ENCODE data around the gene RNU1-4.
"Not testable (repeated sequence)": the region's sequence is repeated elsewhere in the genome, so short reads cannot be mapped to it uniquely, and the experiment has no call there.

RNU1-4 gene

DNA sequence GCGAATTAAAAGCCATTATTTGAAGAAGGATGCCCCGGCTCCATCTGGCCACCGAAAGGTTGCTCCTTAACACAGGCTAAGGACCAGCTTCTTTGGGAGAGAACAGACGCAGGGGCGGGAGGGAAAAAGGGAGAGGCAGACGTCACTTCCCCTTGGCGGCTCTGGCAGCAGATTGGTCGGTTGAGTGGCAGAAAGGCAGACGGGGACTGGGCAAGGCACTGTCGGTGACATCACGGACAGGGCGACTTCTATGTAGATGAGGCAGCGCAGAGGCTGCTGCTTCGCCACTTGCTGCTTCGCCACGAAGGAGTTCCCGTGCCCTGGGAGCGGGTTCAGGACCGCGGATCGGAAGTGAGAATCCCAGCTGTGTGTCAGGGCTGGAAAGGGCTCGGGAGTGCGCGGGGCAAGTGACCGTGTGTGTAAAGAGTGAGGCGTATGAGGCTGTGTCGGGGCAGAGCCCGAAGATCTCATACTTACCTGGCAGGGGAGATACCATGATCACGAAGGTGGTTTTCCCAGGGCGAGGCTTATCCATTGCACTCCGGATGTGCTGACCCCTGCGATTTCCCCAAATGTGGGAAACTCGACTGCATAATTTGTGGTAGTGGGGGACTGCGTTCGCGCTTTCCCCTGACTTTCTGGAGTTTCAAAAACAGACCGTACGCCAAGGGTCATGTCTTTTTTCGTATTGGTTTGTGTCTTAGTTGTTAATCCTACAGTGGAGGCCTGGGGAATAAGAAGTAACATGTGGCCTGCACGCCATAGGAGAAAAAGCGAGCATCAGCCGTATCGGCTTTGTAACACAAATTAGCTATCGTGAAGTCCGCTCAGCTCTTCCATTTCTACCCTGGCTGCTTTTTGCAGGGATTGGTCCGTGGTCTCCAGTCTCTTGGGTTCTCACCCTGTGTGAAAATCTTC is at the start of gene RNU1-4:
Gene RNU1-4, plus strand, starts transcription at position 470 of the 918 bp plus-strand sequence.
- FAIRE-seq; DNase-seq (ENCODE audit: insufficient read length, low spot score): not testable (repeated sequence)

DNA sequence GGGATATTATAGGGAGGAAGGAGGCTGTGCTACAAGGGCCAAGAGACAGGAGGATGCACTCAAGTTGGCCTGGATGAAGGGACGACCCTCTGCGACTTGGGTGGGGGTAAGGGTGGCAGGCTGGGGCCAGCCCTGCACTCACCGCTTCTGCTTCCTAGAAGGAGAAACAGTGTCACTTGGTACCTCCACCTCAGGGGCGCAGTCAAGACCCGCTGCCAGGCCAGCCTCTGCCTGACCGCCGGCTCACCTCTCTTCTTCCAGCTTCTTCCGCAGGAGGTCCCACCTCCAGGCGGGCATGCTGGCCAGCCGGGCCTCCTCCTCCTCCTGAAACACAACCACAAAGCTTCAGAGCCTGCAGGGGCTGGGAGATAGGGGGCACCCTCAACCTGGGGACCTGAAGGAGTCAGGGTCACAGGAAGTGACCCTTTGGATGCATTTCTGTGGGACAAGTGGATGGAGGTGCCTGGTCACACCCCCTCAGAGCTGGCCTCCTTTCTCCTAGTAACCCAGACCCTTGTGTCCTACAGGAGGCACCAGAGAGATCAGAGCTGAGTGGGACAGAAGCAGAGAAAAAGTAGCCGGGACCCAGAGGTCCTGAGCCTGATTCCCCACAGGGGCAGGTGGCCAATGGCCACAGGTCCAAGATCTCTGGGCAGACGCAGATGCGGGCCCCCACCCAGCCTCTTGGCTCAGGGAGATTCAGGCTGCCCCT is 49.2 kb upstream of the RNU1-4 start:
- not testable (repeated sequence) for DNase-seq (ENCODE audit: insufficient read length, low spot score); FAIRE-seq

DNA sequence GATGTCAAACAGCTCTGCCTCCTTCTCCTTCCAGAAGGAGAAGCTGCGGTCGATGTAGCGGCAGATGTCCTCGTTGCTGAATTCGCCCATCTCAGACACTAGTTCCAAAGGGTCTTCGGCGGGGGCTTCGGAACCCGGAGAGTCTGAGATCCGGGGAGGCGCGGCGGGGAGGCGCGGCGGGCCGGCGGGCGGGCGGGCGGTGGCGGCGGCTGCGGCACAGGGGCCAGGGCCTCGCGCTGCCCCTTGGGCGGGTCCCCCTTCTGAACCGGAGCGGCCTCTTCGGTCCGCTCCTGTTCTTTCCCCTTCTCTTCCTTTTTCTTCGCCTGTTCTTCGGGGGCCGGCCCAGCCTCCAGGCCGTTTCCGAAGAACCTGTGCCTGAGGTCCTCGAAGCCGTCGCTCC is 48.0 kb upstream of the RNU1-4 start:
- not testable (repeated sequence) for DNase-seq (ENCODE audit: insufficient read length, low spot score); FAIRE-seq

DNA sequence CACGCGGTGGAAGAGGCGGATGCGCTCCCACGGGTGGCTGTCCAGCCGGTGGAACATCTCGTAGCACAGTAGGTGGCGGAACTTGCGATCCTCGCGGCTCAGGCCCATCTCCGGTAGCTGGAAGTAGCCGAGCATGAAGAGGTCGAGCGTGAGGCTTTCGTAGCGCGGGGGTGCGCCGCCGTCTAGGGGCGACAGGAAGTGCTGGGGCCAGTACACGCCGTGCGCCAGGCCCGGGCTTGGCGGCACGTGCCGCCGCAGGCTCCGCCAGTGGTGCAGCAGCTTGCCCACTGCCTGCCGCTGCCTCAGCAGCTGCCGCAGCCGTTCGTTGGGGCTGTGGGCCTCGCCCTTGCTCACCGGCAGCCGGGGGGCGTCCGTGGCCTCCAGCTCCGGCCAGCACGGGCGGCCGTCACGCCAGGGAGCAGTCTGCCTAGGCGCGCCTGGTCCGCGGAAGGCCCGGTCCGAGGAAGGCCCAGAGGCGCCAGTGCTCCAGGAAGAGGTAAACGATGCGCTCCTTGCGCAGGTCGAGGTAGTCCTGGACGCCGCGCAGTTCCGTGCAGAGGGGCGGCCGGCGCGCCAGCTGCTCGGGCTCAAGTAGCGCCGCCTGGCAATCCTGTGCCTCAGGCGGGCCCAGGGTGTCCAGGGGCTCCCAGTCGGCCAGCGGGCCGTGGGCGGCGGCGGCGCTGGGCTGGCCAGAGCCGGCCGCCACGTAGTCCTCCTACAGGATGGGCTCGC is 47.4 kb upstream of the RNU1-4 start:
- FAIRE-seq; DNase-seq (ENCODE audit: insufficient read length, low spot score): not testable (repeated sequence)

- peak; percentile 44 for FAIRE-seq
- DNase-seq (ENCODE audit: insufficient read length, low spot score): not testable (repeated sequence)
These were observed 46.6 kb upstream of the RNU1-4 start for GRCh38 chr1:16693449-16694307.

- FAIRE-seq; DNase-seq (ENCODE audit: insufficient read length, low spot score): not testable (repeated sequence)
These were observed 46.0 kb upstream of the RNU1-4 start for GRCh38 chr1:16694308-16694702.

- not testable (repeated sequence) for FAIRE-seq; DNase-seq (ENCODE audit: insufficient read length, low spot score)
These were observed 43.7 kb upstream of the RNU1-4 start for GRCh38 chr1:16696507-16697150.

DNA sequence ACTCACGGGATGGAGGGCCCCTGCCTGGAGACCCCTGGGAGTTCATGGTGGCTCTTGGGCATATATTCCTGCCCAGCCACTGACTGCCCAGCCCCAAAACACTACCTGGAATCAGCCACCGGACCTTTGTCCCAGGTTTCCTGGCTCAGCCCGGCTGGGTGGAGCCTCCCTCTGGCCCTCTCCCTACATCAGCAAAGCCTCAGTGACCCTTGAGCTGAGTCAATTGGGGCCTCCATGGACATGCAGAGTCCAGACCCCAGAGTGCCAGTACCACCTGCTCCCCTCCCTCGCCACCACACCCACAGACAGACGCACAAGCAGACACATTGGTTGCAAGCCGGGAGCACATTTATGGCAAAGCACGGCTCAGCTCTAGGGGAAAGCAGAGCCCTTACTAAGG is 43.2 kb upstream of the RNU1-4 start:
- not testable (repeated sequence) for FAIRE-seq; DNase-seq (ENCODE audit: insufficient read length, low spot score)

DNA sequence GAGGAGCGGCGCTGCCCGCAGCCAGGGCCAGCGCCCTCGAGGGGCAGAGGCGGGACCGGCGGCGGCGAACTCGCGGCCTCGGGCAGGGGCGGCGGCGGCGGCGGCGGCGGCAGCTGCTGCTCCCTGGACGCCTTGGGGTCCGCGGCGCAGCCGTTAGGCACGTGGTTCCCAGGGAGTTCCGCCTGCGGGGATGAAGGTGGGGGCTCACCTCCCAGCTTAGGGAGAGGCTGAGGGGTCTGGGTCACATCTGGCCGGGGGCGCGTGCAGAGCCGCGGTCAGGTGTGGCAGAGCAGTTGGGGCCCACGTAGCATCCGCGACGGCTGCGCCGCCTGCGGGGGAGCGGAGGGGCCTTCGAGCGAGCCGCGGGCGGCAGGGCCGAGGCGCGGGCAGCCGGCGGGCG is 40.9 kb upstream of the RNU1-4 start:
- FAIRE-seq; DNase-seq (ENCODE audit: insufficient read length, low spot score): not testable (repeated sequence)

GRCh38 chr1:16700138-16700895 is 40.0 kb upstream of the RNU1-4 start:
- FAIRE-seq: not testable (repeated sequence)

GRCh38 chr1:16701189-16701588 is 39.1 kb upstream of the RNU1-4 start:
- FAIRE-seq: not testable (repeated sequence)

More at GRCh38 chr1:16700138-16700895, 40.0 kb upstream of the RNU1-4 start:
- not testable (repeated sequence) for DNase-seq (ENCODE audit: insufficient read length, low spot score)

DNA sequence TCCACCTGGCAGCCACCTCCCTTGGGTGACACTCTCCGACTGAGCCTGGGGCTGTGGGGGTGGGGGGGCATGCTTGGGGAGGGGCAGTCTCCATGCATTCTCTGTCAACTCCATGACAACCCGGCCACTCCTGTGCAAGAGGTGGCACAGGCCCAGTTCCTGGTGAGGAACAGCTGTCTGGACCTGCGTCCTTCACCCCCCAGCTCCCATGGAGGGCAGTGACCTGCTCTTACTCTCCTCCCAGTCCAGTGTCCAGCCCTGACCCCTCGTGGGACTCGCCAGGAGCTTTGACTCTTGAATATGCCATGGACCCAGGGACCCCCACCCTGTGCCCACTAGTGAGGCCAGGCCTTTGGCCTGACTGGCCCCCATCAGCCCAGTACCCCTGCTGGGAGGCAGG is 38.0 kb upstream of the RNU1-4 start:
- DNase-seq (ENCODE audit: insufficient read length, low spot score); FAIRE-seq: not testable (repeated sequence)

More at GRCh38 chr1:16701189-16701588, 39.1 kb upstream of the RNU1-4 start:
- not testable (repeated sequence) for DNase-seq (ENCODE audit: insufficient read length, low spot score)

GRCh38 chr1:16703141-16703540 is 37.2 kb upstream of the RNU1-4 start:
- FAIRE-seq: peak; percentile 98

DNA sequence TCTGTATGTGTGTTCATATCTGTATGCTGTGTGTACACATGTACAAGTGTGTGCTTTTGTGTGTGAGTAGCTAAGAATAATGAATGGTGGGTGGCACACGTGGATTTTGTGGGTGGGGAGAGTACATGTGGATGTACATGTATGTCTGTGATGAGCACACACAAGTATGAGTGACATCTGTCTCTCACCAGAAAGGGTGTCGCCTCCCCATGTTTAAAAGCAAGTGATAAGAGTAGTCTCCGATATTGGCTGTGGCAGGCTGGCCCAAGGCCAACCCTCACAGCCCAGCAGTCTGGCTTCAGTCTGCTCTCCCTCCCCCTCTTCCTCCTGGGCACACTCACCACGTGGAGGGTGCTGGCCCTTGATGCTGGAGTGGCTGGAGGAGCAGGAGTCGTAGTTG is 36.7 kb upstream of the RNU1-4 start:
- DNase-seq (ENCODE audit: insufficient read length, low spot score): not testable (repeated sequence)
- peak; percentile 13 for FAIRE-seq

More at GRCh38 chr1:16703141-16703540, 37.2 kb upstream of the RNU1-4 start:
- not testable (repeated sequence) for DNase-seq (ENCODE audit: insufficient read length, low spot score)

DNA sequence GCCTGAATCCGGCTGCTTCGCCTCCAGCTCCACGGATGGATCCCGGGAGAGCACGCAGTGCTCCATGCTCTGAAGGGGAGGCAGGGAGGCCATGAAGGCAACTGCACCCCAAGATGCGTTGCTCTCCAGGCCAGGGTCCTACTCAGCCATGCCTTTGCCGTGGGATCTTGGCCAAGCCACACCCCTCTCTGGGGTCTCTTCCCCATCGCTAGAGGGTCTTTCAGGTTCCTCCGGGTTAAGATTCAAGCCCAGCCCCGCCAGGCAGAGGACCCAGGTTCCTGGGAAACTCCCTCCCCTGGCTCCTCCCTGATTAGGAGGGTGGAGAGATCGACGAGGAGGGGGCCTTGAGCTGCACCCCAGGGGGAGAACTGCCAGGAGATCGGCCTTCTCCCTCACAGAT is 36.2 kb upstream of the RNU1-4 start:
- FAIRE-seq; DNase-seq (ENCODE audit: insufficient read length, low spot score): not testable (repeated sequence)

DNA sequence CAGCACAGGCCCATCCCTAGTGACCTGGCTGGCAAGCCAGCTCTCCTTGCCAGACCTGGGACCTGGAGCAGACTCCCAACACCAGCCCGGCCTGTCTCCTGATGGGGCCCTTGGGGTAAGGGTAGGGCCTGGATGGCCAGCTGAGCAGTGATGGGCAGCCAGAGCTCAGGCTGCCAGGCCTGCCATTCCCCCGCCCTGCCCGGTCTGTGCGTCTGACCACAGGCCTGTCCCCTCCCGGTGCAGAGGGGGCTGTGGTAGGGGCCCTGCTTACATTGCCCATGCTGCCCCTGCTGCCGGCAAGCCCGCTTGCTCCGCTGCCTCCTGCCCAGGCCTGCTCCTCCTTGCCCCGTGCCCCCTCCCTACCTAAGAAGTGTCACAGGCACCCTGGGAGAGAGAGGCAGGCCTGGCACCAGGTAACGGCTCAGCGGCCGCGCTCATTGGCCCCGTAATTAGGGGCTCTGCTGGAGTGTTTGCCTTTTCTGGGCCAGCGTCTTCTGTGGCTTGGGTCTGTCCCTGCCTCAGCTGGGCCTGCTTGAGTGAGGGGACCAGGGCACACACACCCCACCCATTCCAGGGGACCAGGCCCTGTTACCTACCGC is 35.7 kb upstream of the RNU1-4 start:
- not testable (repeated sequence) for DNase-seq (ENCODE audit: insufficient read length, low spot score)

GRCh38 chr1:16706302-16706701 is 34.0 kb upstream of the RNU1-4 start:
- DNase-seq (ENCODE audit: insufficient read length, low spot score); FAIRE-seq: not testable (repeated sequence)

More for the DNA sequence above, 35.7 kb upstream of the RNU1-4 start:
- not testable (repeated sequence) for FAIRE-seq

Measured in HTR-8/SVneo (cell line).